ENCODE results near the gene CERT1.

GRCh38 chr5:75473463-75473862 is 38.0 kb downstream of the CERT1 start:
- TF ChIP-seq CTCF (IDR thresholded peaks at IDR 0.05) = no peak
- TF ChIP-seq POLR2A (IDR thresholded peaks at IDR 0.05) = no peak
